ENCODE data around the gene CYTIP.
"Not testable (repeated sequence)": the region's sequence is repeated elsewhere in the genome, so short reads cannot be mapped to it uniquely, and the experiment has no call there.

CYTIP gene

GRCh38 chr2:157427003-157427921, 16.6 kb downstream of the CYTIP start:
- FAIRE-seq = peak; percentile 54
- no peak for DNase-seq (ENCODE audit: insufficient read length, low spot score)

GRCh38 chr2:157426477-157426994, 17.4 kb downstream of the CYTIP start:
- DNase-seq (ENCODE audit: insufficient read length, low spot score) (no peak), FAIRE-seq (no peak)

GRCh38 chr2:157424374-157424773, 19.5 kb downstream of the CYTIP start:
- no peak for DNase-seq (ENCODE audit: insufficient read length, low spot score)
- FAIRE-seq = no peak

GRCh38 chr2:157421964-157422363, 21.9 kb downstream of the CYTIP start:
- FAIRE-seq (no peak), DNase-seq (ENCODE audit: insufficient read length, low spot score) (no peak)

GRCh38 chr2:157421331-157421944, 22.5 kb downstream of the CYTIP start:
- no peak for DNase-seq (ENCODE audit: insufficient read length, low spot score)
- peak; percentile 92 for FAIRE-seq

GRCh38 chr2:157420771-157421323, 23.0 kb downstream of the CYTIP start:
- FAIRE-seq = peak; percentile 28
- DNase-seq (ENCODE audit: insufficient read length, low spot score) = no peak

- FAIRE-seq = peak; percentile 49
- DNase-seq (ENCODE audit: insufficient read length, low spot score) = no peak
These were observed 24.8 kb downstream of the CYTIP start for GRCh38 chr2:157419031-157419575.

GRCh38 chr2:157418239-157418641, 25.6 kb downstream of the CYTIP start:
- FAIRE-seq (peak; percentile 18), DNase-seq (ENCODE audit: insufficient read length, low spot score) (no peak)

GRCh38 chr2:157415591-157416101, 28.2 kb downstream of the CYTIP start:
- FAIRE-seq (no peak), DNase-seq (ENCODE audit: insufficient read length, low spot score) (no peak)

GRCh38 chr2:157414050-157414449, 29.8 kb downstream of the CYTIP start:
- DNase-seq (ENCODE audit: insufficient read length, low spot score) (no peak), FAIRE-seq (peak; percentile 95)

- no peak for FAIRE-seq
- peak; percentile 16 for DNase-seq (ENCODE audit: insufficient read length, low spot score)
These were observed 30.4 kb downstream of the CYTIP start for GRCh38 chr2:157413326-157414035.

GRCh38 chr2:157411624-157412336, 32.1 kb downstream of the CYTIP start:
- FAIRE-seq (peak; percentile 79), DNase-seq (ENCODE audit: insufficient read length, low spot score) (no peak)

GRCh38 chr2:157405398-157405797, 38.5 kb downstream of the CYTIP start:
- FAIRE-seq; DNase-seq (ENCODE audit: insufficient read length, low spot score): not testable (repeated sequence)

GRCh38 chr2:157404363-157404762, 39.5 kb downstream of the CYTIP start:
- FAIRE-seq = peak; percentile 95
- DNase-seq (ENCODE audit: insufficient read length, low spot score) = peak; percentile 19

GRCh38 chr2:157402801-157403485, 40.9 kb downstream of the CYTIP start:
- not testable (repeated sequence) for FAIRE-seq; DNase-seq (ENCODE audit: insufficient read length, low spot score)

GRCh38 chr2:157395811-157396210, 48.1 kb downstream of the CYTIP start:
- FAIRE-seq (no peak), DNase-seq (ENCODE audit: insufficient read length, low spot score) (no peak)

GRCh38 chr2:157394928-157395327, 49.0 kb downstream of the CYTIP start:
- FAIRE-seq (no peak), DNase-seq (ENCODE audit: insufficient read length, low spot score) (no peak)

- FAIRE-seq (no peak), DNase-seq (ENCODE audit: insufficient read length, low spot score) (no peak)
These were observed 50.5 kb downstream of the CYTIP start for GRCh38 chr2:157393348-157393747.

GRCh38 chr2:157388827-157389226, 55.1 kb downstream of the CYTIP start:
- DNase-seq (ENCODE audit: insufficient read length, low spot score) = no peak
- no peak for FAIRE-seq
